Measurements from ENCODE around the gene CD300LF. TPM values are rescaled to one million over a fixed set of nuclear protein-coding genes. Genes with fewer than 3 reads are reported as not detected.

Gene CD300LF
- total and polyA plus RNA-seq, 2 experiments from 2014 or later: not detected

DNA sequence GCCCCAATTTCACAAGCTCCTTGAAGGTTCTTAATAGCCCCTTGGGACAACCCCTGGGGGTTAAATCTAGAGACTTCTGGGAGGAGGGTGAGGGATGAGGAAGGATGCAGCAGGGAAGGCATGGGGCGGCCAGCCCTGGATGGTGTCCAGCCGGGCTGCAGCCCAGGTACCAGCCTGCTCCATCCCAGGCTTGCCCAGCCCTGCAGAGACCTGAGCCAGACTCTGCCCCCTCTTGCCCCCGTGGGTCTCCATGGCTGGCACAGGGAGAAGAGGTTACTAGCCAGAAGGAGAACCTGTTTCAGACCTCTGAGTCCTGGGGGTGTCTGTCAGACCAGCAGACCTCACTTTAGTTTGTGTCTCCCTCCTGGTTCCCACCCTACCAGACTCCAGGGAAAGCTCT, 44.2 kb upstream of the CD300LF start (continued):
- TF ChIP-seq, protein P1, sequence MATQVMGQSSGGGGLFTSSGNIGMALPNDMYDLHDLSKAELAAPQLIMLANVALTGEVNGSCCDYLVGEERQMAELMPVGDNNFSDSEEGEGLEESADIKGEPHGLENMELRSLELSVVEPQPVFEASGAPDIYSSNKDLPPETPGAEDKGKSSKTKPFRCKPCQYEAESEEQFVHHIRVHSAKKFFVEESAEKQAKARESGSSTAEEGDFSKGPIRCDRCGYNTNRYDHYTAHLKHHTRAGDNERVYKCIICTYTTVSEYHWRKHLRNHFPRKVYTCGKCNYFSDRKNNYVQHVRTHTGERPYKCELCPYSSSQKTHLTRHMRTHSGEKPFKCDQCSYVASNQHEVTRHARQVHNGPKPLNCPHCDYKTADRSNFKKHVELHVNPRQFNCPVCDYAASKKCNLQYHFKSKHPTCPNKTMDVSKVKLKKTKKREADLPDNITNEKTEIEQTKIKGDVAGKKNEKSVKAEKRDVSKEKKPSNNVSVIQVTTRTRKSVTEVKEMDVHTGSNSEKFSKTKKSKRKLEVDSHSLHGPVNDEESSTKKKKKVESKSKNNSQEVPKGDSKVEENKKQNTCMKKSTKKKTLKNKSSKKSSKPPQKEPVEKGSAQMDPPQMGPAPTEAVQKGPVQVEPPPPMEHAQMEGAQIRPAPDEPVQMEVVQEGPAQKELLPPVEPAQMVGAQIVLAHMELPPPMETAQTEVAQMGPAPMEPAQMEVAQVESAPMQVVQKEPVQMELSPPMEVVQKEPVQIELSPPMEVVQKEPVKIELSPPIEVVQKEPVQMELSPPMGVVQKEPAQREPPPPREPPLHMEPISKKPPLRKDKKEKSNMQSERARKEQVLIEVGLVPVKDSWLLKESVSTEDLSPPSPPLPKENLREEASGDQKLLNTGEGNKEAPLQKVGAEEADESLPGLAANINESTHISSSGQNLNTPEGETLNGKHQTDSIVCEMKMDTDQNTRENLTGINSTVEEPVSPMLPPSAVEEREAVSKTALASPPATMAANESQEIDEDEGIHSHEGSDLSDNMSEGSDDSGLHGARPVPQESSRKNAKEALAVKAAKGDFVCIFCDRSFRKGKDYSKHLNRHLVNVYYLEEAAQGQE (IDR thresholded peaks at IDR 0.05; ENCODE audit: unreplicated experiment): no peak

DNA sequence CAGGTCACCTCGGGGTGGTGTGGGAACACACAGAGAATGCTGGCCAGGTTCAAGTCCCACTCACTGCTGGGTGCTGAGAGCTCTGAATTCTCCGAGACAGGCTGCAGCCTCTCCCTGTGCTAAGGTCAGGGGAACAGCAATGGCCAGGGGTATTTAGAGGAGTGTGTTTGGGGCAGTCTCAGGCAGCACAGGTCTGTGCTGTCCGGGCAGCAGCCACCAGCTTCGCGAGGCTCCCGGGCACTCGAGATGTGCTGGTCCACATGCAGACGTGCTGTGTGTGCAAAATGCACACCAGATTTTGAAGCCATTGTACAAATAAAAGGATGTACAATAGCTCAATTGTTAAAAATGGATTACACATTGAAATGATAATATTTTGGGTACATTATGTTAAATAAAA, 42.8 kb upstream of the CD300LF start:
- H3K4me1 Mint-ChIP-seq: peaks cover 60% of the 10 kb centered on the region
- TF ChIP-seq, protein P2, sequence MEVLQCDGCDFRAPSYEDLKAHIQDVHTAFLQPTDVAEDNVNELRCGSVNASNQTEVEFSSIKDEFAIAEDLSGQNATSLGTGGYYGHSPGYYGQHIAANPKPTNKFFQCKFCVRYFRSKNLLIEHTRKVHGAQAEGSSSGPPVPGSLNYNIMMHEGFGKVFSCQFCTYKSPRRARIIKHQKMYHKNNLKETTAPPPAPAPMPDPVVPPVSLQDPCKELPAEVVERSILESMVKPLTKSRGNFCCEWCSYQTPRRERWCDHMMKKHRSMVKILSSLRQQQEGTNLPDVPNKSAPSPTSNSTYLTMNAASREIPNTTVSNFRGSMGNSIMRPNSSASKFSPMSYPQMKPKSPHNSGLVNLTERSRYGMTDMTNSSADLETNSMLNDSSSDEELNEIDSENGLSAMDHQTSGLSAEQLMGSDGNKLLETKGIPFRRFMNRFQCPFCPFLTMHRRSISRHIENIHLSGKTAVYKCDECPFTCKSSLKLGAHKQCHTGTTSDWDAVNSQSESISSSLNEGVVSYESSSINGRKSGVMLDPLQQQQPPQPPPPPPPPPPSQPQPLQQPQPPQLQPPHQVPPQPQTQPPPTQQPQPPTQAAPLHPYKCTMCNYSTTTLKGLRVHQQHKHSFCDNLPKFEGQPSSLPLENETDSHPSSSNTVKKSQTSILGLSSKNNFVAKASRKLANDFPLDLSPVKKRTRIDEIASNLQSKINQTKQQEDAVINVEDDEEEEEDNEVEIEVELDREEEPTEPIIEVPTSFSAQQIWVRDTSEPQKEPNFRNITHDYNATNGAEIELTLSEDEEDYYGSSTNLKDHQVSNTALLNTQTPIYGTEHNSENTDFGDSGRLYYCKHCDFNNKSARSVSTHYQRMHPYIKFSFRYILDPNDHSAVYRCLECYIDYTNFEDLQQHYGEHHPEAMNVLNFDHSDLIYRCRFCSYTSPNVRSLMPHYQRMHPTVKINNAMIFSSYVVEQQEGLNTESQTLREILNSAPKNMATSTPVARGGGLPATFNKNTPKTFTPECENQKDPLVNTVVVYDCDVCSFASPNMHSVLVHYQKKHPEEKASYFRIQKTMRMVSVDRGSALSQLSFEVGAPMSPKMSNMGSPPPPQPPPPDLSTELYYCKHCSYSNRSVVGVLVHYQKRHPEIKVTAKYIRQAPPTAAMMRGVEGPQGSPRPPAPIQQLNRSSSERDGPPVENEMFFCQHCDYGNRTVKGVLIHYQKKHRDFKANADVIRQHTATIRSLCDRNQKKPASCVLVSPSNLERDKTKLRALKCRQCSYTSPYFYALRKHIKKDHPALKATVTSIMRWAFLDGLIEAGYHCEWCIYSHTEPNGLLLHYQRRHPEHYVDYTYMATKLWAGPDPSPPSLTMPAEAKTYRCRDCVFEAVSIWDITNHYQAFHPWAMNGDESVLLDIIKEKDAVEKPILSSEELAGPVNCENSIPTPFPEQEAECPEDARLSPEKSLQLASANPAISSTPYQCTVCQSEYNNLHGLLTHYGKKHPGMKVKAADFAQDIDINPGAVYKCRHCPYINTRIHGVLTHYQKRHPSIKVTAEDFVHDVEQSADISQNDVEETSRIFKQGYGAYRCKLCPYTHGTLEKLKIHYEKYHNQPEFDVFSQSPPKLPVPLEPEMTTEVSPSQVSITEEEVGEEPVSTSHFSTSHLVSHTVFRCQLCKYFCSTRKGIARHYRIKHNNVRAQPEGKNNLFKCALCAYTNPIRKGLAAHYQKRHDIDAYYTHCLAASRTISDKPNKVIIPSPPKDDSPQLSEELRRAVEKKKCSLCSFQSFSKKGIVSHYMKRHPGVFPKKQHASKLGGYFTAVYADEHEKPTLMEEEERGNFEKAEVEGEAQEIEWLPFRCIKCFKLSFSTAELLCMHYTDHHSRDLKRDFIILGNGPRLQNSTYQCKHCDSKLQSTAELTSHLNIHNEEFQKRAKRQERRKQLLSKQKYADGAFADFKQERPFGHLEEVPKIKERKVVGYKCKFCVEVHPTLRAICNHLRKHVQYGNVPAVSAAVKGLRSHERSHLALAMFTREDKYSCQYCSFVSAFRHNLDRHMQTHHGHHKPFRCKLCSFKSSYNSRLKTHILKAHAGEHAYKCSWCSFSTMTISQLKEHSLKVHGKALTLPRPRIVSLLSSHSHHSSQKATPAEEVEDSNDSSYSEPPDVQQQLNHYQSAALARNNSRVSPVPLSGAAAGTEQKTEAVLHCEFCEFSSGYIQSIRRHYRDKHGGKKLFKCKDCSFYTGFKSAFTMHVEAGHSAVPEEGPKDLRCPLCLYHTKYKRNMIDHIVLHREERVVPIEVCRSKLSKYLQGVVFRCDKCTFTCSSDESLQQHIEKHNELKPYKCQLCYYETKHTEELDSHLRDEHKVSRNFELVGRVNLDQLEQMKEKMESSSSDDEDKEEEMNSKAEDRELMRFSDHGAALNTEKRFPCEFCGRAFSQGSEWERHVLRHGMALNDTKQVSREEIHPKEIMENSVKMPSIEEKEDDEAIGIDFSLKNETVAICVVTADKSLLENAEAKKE (CRISPR knock-in tag; IDR thresholded peaks at IDR 0.05): no peak
- TF ChIP-seq NANOG (IDR thresholded peaks at IDR 0.05; ENCODE audit: borderline replicate concordance): no peak
- no peak for TF ChIP-seq POLR2AphosphoS5 (IDR thresholded peaks at IDR 0.05; ENCODE audit: low read depth)
- TF ChIP-seq EZH2 (IDR thresholded peaks at IDR 0.05; ENCODE audit: low read depth, unreplicated experiment): no peak
- TF ChIP-seq JUNB (IDR thresholded peaks at IDR 0.05; ENCODE audit: unreplicated experiment): no peak
- no peak for TF ChIP-seq ZNF114 (CRISPR knock-in tag; IDR thresholded peaks at IDR 0.05)
- TF ChIP-seq, protein P1 (IDR thresholded peaks at IDR 0.05; ENCODE audit: unreplicated experiment): no peak
- TF ChIP-seq CREB1 (CRISPR knock-in tag; IDR thresholded peaks at IDR 0.05; ENCODE audit: low read depth): no peak
- TF ChIP-seq, protein P3, sequence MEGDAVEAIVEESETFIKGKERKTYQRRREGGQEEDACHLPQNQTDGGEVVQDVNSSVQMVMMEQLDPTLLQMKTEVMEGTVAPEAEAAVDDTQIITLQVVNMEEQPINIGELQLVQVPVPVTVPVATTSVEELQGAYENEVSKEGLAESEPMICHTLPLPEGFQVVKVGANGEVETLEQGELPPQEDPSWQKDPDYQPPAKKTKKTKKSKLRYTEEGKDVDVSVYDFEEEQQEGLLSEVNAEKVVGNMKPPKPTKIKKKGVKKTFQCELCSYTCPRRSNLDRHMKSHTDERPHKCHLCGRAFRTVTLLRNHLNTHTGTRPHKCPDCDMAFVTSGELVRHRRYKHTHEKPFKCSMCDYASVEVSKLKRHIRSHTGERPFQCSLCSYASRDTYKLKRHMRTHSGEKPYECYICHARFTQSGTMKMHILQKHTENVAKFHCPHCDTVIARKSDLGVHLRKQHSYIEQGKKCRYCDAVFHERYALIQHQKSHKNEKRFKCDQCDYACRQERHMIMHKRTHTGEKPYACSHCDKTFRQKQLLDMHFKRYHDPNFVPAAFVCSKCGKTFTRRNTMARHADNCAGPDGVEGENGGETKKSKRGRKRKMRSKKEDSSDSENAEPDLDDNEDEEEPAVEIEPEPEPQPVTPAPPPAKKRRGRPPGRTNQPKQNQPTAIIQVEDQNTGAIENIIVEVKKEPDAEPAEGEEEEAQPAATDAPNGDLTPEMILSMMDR (conservative IDR thresholded peaks at IDR 0.05; ENCODE audit: low read depth in 2 of 2): no peak
- no peak for TF ChIP-seq EZH2phosphoT487 (IDR thresholded peaks at IDR 0.05; ENCODE audit: unreplicated experiment)

More for the DNA sequence above, 42.8 kb upstream of the CD300LF start:
- Histone ChIP-seq H2AFZ (no peak overlapping the region), H3K4me2 (no peak overlapping the region), H3K36me3 (ENCODE audit: insufficient read depth) (no peaks in the 10 kb centered on the region), H3F3A (replicated peaks; ENCODE audit: low read depth) (no peaks in the 10 kb centered on the region), H3K27me3 (ENCODE audit: insufficient read depth) (no peaks in the 10 kb centered on the region), H3K27ac (ENCODE audit: low read depth) (no peak overlapping the region), H3K4me3 (no peak overlapping the region), H3K9me2 (ENCODE audit: insufficient read depth) (no peaks in the 10 kb centered on the region), H3K79me2 (replicated peaks; ENCODE audit: insufficient read depth) (peaks cover 86% of the 10 kb centered on the region), H4K20me1 (replicated peaks; ENCODE audit: insufficient read depth) (peaks cover 65% of the 10 kb centered on the region), H3K4me1 (ENCODE audit: insufficient read depth) (peaks cover 43% of the 10 kb centered on the region)
- no peak for ATAC-seq
- no peak for DNase-seq (ENCODE audit: low spot score)
- no peak overlapping the region for H3K4me3 Mint-ChIP-seq
- H3K9me3 Mint-ChIP-seq: no peaks in the 10 kb centered on the region
- peaks cover 18% of the 10 kb centered on the region for H3K27me3 Mint-ChIP-seq (ENCODE audit: insufficient read depth, low read depth, poor library complexity)
- H3K27ac Mint-ChIP-seq: no peak overlapping the region
- H3K36me3 Mint-ChIP-seq (ENCODE audit: low read depth): peaks cover 16% of the 10 kb centered on the region; the same call in 2 of the 3 replicates

Data from GM23338 (cell line).